CD4-positive, alpha-beta T cell treated with Interleukin-10 for 1 hour (primary cell): ENCODE results near the gene UNC5CL.

Source experiments
- DNase-seq: peaks from one replicate; pipeline ENCODE4 v3.0.0-alpha.2; 2020

UNC5CL gene

GRCh38 chr6:41061196-41061726 is 22.2 kb upstream of the UNC5CL start:
- DNase-seq: no peak

GRCh38 chr6:41059556-41059955 is 20.5 kb upstream of the UNC5CL start:
- DNase-seq: no peak

DNA sequence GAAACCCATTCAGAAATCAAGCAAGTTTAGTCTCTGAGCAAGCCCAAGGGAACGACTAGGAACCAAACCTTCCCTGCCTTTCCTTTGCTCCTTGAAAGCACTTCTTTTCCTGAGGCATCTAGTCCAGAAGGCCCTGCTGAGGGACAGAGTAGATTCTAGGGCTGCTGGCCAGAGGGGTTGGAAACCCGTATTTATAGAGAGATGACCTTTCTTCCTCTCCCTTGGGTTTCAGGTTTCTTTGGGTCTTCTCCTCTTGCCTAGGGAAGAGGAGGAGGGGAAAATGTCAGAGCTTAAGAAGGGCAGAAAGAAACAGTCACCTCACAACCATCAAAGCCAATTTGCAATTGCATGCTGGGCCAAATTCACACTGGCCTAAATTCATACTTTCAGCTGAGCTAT is 19.8 kb upstream of the UNC5CL start:
- no peak for DNase-seq

- DNase-seq: no peak
Measured at GRCh38 chr6:41056768-41057490, 17.9 kb upstream of the UNC5CL start.

- no peak for DNase-seq
Measured at GRCh38 chr6:41055149-41055548, 16.1 kb upstream of the UNC5CL start.

DNA sequence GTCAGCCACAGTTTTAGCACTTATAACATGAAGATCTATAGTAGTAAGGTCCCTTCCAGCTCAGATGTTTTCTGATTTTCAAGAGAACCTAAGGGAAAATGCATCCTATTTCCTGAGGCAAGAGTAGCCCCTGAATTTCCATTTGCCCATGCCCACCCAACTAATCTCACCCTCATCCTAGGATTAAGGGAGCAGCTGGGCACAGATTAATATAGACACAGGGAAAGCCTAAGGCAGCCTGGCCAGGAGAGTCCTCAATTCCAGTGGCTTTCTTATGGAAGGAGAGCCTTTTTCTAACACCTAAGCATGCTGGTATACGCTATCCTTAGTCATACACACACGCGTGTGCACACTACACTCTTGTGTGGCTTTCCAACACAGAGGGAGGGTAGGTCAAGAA is 15.5 kb upstream of the UNC5CL start:
- no peak for DNase-seq

DNA sequence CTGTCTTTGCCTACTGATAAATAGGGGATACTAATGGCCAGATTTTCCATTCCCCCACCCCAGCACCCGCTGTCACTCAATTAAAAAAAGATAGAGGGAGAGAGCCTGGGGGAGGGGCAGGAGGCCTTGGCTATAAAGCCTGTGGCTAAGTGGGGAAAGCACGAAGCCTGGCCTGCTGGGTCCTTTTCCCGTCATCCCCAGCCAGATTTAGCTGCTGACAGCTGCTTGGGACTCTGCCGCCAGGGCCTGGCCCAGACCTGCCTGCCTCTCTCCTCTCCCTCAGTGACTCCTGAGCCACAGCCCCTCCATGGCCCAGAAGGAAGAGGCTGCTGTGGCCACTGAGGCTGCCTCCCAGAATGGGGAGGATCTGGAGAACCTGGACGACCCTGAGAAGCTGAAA is 14.0 kb upstream of the UNC5CL start, which contains the start of gene APOBEC2:
TSS of gene APOBEC2 (plus strand) at position 162 of the 400 bp plus-strand sequence. CDS start at position 308, 146 bp downstream.
- no peak for DNase-seq

- no peak for DNase-seq
Measured at GRCh38 chr6:41051873-41052272, 12.9 kb upstream of the UNC5CL start.

GRCh38 chr6:41050536-41050935 is 11.5 kb upstream of the UNC5CL start:
- DNase-seq: no peak

DNA sequence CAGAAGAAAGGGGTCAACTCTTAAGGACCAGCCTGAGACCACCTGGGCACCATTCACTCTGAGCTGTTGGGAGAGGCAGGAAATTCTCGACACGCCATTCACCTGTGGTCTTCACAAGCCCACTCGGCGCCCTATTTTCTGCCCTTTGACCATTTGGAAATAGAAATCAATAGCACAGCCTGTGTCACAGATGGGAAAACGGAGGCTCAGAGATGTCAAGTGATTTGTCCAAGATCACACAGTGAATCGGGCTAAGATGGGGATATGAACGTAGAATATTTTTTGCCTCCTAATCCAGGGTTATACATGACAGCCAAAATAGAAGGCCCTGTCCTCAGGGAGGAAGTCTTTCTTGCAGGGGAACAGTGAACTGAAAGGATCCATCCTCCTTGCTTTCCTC is 10.9 kb upstream of the UNC5CL start:
- no peak for DNase-seq

DNA sequence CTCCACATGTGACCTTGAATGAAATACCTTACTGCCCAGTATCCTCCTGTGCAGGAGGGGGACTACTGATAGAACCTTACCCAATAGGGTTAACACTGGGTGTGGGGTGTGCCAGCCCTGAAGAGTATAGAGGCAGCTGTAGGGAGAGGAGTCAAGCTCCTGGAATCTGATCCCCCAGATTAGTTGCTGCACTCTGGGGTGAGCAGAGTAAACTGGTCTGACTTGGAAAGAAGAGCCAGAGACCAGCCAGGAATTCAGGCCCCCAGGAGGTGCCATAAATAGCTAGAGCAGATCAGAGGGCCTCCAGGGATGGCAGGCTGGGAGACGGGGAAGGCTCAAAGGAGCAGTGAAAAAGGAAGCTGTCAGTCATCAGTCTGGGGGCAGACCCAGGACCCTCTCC is 10.5 kb upstream of the UNC5CL start:
- no peak for DNase-seq

GRCh38 chr6:41047745-41048732 is 9.0 kb upstream of the UNC5CL start:
- no peak for DNase-seq

DNA sequence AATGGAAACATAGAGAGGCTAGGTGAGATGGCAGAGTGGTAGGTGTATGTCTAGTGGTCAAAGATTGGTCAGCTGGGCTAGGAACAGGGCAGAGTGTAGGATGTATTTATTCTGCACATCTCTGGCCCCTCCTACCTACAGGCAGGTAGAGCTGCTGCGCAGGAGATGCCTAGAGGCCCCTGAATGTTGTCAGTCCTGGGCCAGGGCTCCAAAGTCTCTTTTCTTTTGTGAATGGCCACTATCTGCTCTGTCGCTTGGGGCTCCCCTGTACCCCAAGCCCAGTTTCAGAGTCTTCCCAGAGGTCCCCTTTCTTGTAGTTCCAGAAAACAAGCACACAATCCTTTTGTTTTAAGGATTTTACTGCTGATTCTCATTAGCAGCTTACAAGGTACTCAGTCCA is 8.3 kb upstream of the UNC5CL start:
- no peak for DNase-seq

DNA sequence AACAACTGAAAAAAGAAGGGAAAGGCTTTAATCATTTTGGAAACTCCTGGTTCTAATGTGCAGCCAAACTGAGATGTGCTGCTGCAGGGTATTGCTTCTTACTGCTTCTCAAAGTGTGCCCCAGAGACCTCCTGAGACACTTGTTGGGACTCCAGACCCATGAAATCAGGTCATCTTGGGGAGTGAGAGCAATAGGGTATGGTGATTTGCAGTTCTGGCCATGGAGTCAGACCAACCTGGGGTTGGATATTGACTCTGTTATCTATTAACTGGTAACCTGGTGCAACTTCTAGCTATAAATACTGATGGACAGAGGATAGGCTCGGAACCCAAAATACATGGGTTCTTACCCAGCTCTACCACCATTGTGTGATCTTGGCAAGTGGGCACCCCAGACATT is 7.1 kb upstream of the UNC5CL start:
- no peak for DNase-seq

DNA sequence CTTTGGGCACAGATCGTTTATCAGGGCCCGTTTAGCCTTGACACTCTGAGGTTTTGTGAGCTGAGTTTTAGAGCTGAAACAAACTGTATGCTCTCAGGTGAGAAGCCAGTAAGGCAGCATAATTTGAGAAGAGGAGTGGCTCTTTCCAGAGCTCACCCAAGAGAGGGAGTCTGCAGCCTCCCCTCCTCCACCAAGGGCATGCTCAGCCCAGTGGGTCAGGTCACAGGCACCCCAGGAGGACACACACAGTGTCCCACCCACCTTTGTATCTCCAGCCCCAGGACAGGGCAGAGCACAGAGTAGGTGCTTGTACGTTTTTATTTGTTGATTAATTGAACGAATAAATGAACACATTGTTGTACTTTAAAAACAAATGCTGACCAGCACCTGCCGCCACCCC is 6.6 kb upstream of the UNC5CL start:
- DNase-seq: no peak

GRCh38 chr6:41043151-41043550 is 4.1 kb upstream of the UNC5CL start:
- DNase-seq: no peak

- DNase-seq: no peak
Measured at GRCh38 chr6:41042226-41043055, 3.4 kb upstream of the UNC5CL start, which contains the start of gene TSPO2. TSPO2 (plus strand) TSS chr6:41042467; CDS start chr6:41042986, 519 bp downstream.

GRCh38 chr6:41040940-41041536 is 2.0 kb upstream of the UNC5CL start:
- no peak for DNase-seq

GRCh38 chr6:41040101-41040939 is 1.3 kb upstream of the UNC5CL start:
- DNase-seq: no peak

DNA sequence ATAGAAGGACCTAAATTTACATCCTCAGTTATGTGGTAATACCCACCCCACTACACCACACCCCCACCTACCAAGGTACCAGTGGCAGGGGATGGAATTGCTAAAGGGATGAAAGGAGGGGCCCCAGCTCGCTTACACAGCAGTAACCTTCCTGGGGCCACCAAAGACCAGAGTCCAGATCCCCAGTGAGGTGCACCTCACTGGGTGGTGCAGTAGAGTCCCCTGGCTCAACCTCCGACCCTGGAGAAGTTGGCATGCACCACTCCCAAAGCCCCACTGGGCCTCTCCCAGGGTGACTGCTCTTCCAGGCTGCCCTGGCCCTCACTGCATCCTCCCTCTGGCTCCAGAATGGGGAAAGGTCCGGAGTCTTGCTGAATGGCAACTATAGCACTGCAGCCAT is 816 bp downstream of the UNC5CL start:
- DNase-seq: no peak
